Prostate gland (tissue), 2 donors: ENCODE measurements around the gene RCL1.

ENCODE experiments used
- POLR2A ChIP-seq: fragments of 450-650 bp; IDR thresholded peaks from one replicate; pipeline ENCODE4 v1.6.1; 2016; ENCODE audit warnings: antibody characterized with exemption, mild to moderate bottlenecking
- POLR2AphosphoS5 ChIP-seq: sonication (generic); formaldehyde crosslinking; IDR thresholded peaks from one replicate; pipeline ENCODE4 v1.6.1; 2017; ENCODE audit warnings: antibody characterized with exemption
- TF ChIP-seq, protein P1 (sequence below), 4 experiments: fragments of 200-600 bp in 2 of 4; fragments of 450-650 bp in 2 of 4; sonication (generic) in 2 of 4; IDR thresholded peaks; 1 replicate in 3 of 4; 2 replicates in 1 of 4; pipeline ENCODE4 v1.5.1; 2016 to 2019; ENCODE audit warnings: antibody characterized with exemption in 4 of 4, mild to moderate bottlenecking in 2 of 4, moderate library complexity in 2 of 4

DNA sequence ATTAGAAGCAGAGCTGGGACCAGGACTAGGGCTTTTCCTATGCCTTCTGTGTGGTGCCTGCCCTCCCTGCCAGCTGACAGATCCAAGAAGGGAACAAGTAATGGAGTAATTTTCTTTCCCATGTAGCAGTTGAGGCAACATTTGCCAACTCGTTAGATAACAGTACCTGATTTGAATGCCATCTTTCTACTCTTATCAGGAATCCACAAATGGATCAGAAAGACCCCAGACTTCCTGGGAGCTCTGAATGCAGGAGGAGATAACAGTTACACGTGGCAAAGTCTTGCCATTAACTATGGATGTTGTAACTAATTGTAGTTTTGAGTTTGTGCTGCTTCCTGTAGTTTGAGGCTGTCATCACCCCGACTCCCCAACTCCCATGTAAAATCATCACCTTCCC lies 39.2 kb downstream of the RCL1 start:
- TF ChIP-seq, protein P1, sequence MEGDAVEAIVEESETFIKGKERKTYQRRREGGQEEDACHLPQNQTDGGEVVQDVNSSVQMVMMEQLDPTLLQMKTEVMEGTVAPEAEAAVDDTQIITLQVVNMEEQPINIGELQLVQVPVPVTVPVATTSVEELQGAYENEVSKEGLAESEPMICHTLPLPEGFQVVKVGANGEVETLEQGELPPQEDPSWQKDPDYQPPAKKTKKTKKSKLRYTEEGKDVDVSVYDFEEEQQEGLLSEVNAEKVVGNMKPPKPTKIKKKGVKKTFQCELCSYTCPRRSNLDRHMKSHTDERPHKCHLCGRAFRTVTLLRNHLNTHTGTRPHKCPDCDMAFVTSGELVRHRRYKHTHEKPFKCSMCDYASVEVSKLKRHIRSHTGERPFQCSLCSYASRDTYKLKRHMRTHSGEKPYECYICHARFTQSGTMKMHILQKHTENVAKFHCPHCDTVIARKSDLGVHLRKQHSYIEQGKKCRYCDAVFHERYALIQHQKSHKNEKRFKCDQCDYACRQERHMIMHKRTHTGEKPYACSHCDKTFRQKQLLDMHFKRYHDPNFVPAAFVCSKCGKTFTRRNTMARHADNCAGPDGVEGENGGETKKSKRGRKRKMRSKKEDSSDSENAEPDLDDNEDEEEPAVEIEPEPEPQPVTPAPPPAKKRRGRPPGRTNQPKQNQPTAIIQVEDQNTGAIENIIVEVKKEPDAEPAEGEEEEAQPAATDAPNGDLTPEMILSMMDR (IDR thresholded peaks at IDR 0.05) = no peak
- TF ChIP-seq POLR2AphosphoS5 (no peak), POLR2A (no peak)
